Measurements from ENCODE around the gene TCF4.

Gene TCF4

GRCh38 chr18:55296778-55297177 lies 291.2 kb downstream of the TCF4 start:
- ChIA-PET CTCF (interaction anchor here (1.1 to 4.7 kb wide), 6 partner anchors 9 to 27 kb away, joined by 4 to 34 read pairs (median 6); no protein-coding TSS in a partner anchor), POLR2A (no interaction called here)
- no peak for DNase-seq (ENCODE audit: extremely low spot score)
- no peak for TF ChIP-seq CTCF (IDR thresholded peaks at IDR 0.05; ENCODE audit: control extremely low read depth, extremely low read depth, low read depth, missing control alignments)

- CTCF ChIA-PET, result interaction anchor here (1.1 to 4.7 kb wide), 7 partner anchors 9 to 28 kb away, joined by 4 to 34 read pairs (median 5); no protein-coding TSS in a partner anchor
- no peak for TF ChIP-seq CTCF (IDR thresholded peaks at IDR 0.05; ENCODE audit: control extremely low read depth, extremely low read depth, low read depth, missing control alignments)
- POLR2A ChIA-PET, result no interaction called here
- DNase-seq (ENCODE audit: extremely low spot score), result no peak
Observed at GRCh38 chr18:55296115-55296514, 291.9 kb downstream of the TCF4 start.

GRCh38 chr18:55290898-55291297 lies 297.1 kb downstream of the TCF4 start:
- CTCF ChIA-PET, result interaction anchor here (1.2 to 1.4 kb wide), 3 partner anchors 15 to 24 kb away, joined by 3 to 4 read pairs (median 3); no protein-coding TSS in a partner anchor
- no peak for DNase-seq (ENCODE audit: extremely low spot score)
- POLR2A ChIA-PET, result no interaction called here
- no peak for TF ChIP-seq CTCF (IDR thresholded peaks at IDR 0.05; ENCODE audit: control extremely low read depth, extremely low read depth, low read depth, missing control alignments)

GRCh38 chr18:55289775-55290174 lies 298.2 kb downstream of the TCF4 start:
- CTCF ChIA-PET, result interaction anchor here (0.9 to 1.1 kb wide), 3 partner anchors 12 to 25 kb away, joined by 3 to 4 read pairs (median 4); no protein-coding TSS in a partner anchor
- no peak for DNase-seq (ENCODE audit: extremely low spot score)
- no peak for TF ChIP-seq CTCF (IDR thresholded peaks at IDR 0.05; ENCODE audit: control extremely low read depth, extremely low read depth, low read depth, missing control alignments)
- POLR2A ChIA-PET, result no interaction called here

- POLR2A ChIA-PET, result no interaction called here
- CTCF ChIA-PET, result interaction anchor here (3.0 to 3.6 kb wide), 2 partner anchors 14 to 20 kb away, joined by 12 to 17 read pairs; no protein-coding TSS in a partner anchor
- no peak for DNase-seq (ENCODE audit: extremely low spot score)
- TF ChIP-seq CTCF (IDR thresholded peaks at IDR 0.05; ENCODE audit: control extremely low read depth, extremely low read depth, low read depth, missing control alignments), result no peak
Observed at GRCh38 chr18:55289048-55289447, 298.9 kb downstream of the TCF4 start.

- CTCF ChIA-PET, result interaction anchor here (0.8 to 6.7 kb wide), 6 partner anchors 9 to 53 kb away, joined by 3 to 34 read pairs (median 14); no protein-coding TSS in a partner anchor
- no peak for TF ChIP-seq CTCF (IDR thresholded peaks at IDR 0.05; ENCODE audit: control extremely low read depth, extremely low read depth, low read depth, missing control alignments)
- DNase-seq (ENCODE audit: extremely low spot score), result no peak
- POLR2A ChIA-PET, result no interaction called here
Observed at GRCh38 chr18:55287935-55288868, 299.8 kb downstream of the TCF4 start.
